ENCODE data around the gene ZBTB49. TPM values are rescaled to one million over a fixed set of nuclear protein-coding genes. Genes with fewer than 3 reads are reported as not detected.
"Not testable (repeated sequence)": the region's sequence is repeated elsewhere in the genome, so short reads cannot be mapped to it uniquely, and the experiment has no call there.

ZBTB49 gene
- total RNA-seq, 1 donor from 2014 or later = 8.4 TPM

GRCh38 chr4:4344915-4345527 is 55.0 kb downstream of the ZBTB49 start:
- H3K27ac Mint-ChIP-seq = no peak overlapping the region
- no peaks in the 10 kb centered on the region for H3K36me3 Mint-ChIP-seq
- H3K4me3 Mint-ChIP-seq = no peak overlapping the region
- H3K4me1 Mint-ChIP-seq = peaks cover 3% of the 10 kb centered on the region
- DNase-seq (ENCODE audit: low spot score in 2 of 2, unreplicated experiment in 2 of 2) = no peak
- H3K9me3 Mint-ChIP-seq = peaks cover 3% of the 10 kb centered on the region
- peaks cover 4% of the 10 kb centered on the region for H3K27me3 Mint-ChIP-seq (ENCODE audit: low read depth)
- no peak for TF ChIP-seq CTCF (IDR thresholded peaks at IDR 0.05; ENCODE audit: unreplicated experiment)

GRCh38 chr4:4347585-4347984 is 57.5 kb downstream of the ZBTB49 start:
- no peak for DNase-seq (ENCODE audit: low spot score in 2 of 2, unreplicated experiment in 2 of 2)
- no peak overlapping the region for H3K4me3 Mint-ChIP-seq
- peaks cover 4% of the 10 kb centered on the region for H3K27me3 Mint-ChIP-seq (ENCODE audit: low read depth)
- no peak for TF ChIP-seq CTCF (IDR thresholded peaks at IDR 0.05; ENCODE audit: unreplicated experiment)
- H3K27ac Mint-ChIP-seq = no peak overlapping the region
- peaks cover 2% of the 10 kb centered on the region for H3K4me1 Mint-ChIP-seq
- no peaks in the 10 kb centered on the region for H3K36me3 Mint-ChIP-seq
- peaks cover 3% of the 10 kb centered on the region for H3K9me3 Mint-ChIP-seq

GRCh38 chr4:4348585-4348984 is 58.5 kb downstream of the ZBTB49 start:
- not testable (repeated sequence) for H3K9me3 Mint-ChIP-seq; H3K4me1 Mint-ChIP-seq; H3K27ac Mint-ChIP-seq; DNase-seq (ENCODE audit: low spot score in 2 of 2, unreplicated experiment in 2 of 2); H3K36me3 Mint-ChIP-seq; H3K27me3 Mint-ChIP-seq (ENCODE audit: low read depth); H3K4me3 Mint-ChIP-seq

- H3K9me3 Mint-ChIP-seq = peaks cover 3% of the 10 kb centered on the region
- no peaks in the 10 kb centered on the region for H3K36me3 Mint-ChIP-seq
- TF ChIP-seq CTCF (IDR thresholded peaks at IDR 0.05; ENCODE audit: unreplicated experiment) = no peak
- DNase-seq (ENCODE audit: low spot score in 2 of 2, unreplicated experiment in 2 of 2) = no peak
- peaks cover 1% of the 10 kb centered on the region for H3K27me3 Mint-ChIP-seq (ENCODE audit: low read depth)
- H3K4me3 Mint-ChIP-seq = no peak overlapping the region
- H3K27ac Mint-ChIP-seq = no peak overlapping the region
- H3K4me1 Mint-ChIP-seq = peaks cover 2% of the 10 kb centered on the region
Observed at GRCh38 chr4:4349867-4350266, 59.8 kb downstream of the ZBTB49 start.

DNA sequence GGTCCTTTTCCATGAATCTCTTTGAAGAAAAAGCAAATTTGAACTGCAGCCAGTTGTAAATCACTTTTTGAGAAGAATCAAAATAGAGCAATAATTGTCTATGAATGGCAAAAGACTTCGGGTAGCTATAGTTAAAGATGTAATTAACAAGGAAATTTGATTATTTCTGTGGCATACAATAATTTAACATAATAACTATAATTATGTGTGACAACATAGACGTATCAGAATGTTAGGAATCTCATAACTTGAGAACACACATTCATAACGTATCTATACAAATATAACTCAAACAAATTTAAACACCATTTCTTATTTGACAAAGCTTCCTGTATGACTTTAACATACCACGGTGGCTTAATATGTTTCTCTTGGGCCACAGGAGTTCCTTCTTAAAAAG is 60.9 kb downstream of the ZBTB49 start:
- Mint-ChIP-seq H3K27me3 (ENCODE audit: low read depth) (peaks cover 1% of the 10 kb centered on the region), H3K36me3 (no peaks in the 10 kb centered on the region), H3K4me1 (peaks cover 5% of the 10 kb centered on the region), H3K4me3 (no peak overlapping the region), H3K9me3 (peaks cover 3% of the 10 kb centered on the region), H3K27ac (no peak overlapping the region)
- no peak for DNase-seq (ENCODE audit: low spot score in 2 of 2, unreplicated experiment in 2 of 2)
- no peak for TF ChIP-seq CTCF (IDR thresholded peaks at IDR 0.05; ENCODE audit: unreplicated experiment)

- Mint-ChIP-seq H3K27ac (no peak overlapping the region), H3K36me3 (no peaks in the 10 kb centered on the region), H3K9me3 (no peaks in the 10 kb centered on the region), H3K27me3 (ENCODE audit: low read depth) (peaks cover 1% of the 10 kb centered on the region), H3K4me1 (peaks cover 13% of the 10 kb centered on the region), H3K4me3 (no peak overlapping the region)
- no peak for DNase-seq (ENCODE audit: low spot score in 2 of 2, unreplicated experiment in 2 of 2)
- no peak for TF ChIP-seq CTCF (IDR thresholded peaks at IDR 0.05; ENCODE audit: unreplicated experiment)
Observed at GRCh38 chr4:4355302-4355701, 65.3 kb downstream of the ZBTB49 start.
